Islet precursor cell (in vitro differentiated cells): Measurements from ENCODE around the gene MTFP1.
A peak's percentile ranks its signal among the peaks of the same experiment; 100 is the strongest.
"Not testable (repeated sequence)": the region's sequence is repeated elsewhere in the genome, so short reads cannot be mapped to it uniquely, and the experiment has no call there.

Experiments
- DNase-seq: peaks from one replicate; pipeline ENCODE4 v3.0.0-alpha.2; 2018

Gene MTFP1

GRCh38 chr22:30402028-30402765 lies 23.4 kb upstream of the MTFP1 start:
- no peak for DNase-seq

GRCh38 chr22:30402766-30403104 lies 22.8 kb upstream of the MTFP1 start:
- not testable (repeated sequence) for DNase-seq

GRCh38 chr22:30404307-30404706 lies 21.3 kb upstream of the MTFP1 start:
- no peak for DNase-seq

- DNase-seq, result no peak
Observed at GRCh38 chr22:30405731-30406130, 19.8 kb upstream of the MTFP1 start.

GRCh38 chr22:30406400-30406799 lies 19.2 kb upstream of the MTFP1 start:
- no peak for DNase-seq

GRCh38 chr22:30408388-30409102 lies 17.0 kb upstream of the MTFP1 start:
- DNase-seq, result peak; percentile 94

- DNase-seq, result no peak
Observed at GRCh38 chr22:30411780-30412179, 13.8 kb upstream of the MTFP1 start.

GRCh38 chr22:30413001-30413400 lies 12.6 kb upstream of the MTFP1 start:
- DNase-seq, result no peak

GRCh38 chr22:30413745-30414524 lies 11.6 kb upstream of the MTFP1 start:
- DNase-seq, result peak; percentile 37

GRCh38 chr22:30414525-30415047 lies 11.0 kb upstream of the MTFP1 start:
- no peak for DNase-seq

GRCh38 chr22:30416403-30416802 lies 9.2 kb upstream of the MTFP1 start:
- DNase-seq, result no peak

GRCh38 chr22:30416837-30417236 lies 8.7 kb upstream of the MTFP1 start:
- DNase-seq, result no peak

- no peak for DNase-seq
Observed at GRCh38 chr22:30420347-30421125, 5.0 kb upstream of the MTFP1 start.

GRCh38 chr22:30421695-30422480 lies 3.7 kb upstream of the MTFP1 start:
- DNase-seq, result no peak

- peak; percentile 92 for DNase-seq
Observed at GRCh38 chr22:30422481-30423300, 2.9 kb upstream of the MTFP1 start.

GRCh38 chr22:30423301-30423958 lies 2.1 kb upstream of the MTFP1 start:
- DNase-seq, result no peak

- peak; percentile 100 for DNase-seq
Observed at GRCh38 chr22:30423959-30424533, 1.5 kb upstream of the MTFP1 start.

GRCh38 chr22:30424534-30425326 lies 838 bp upstream of the MTFP1 start:
- DNase-seq, result no peak

- DNase-seq, result no peak
Observed at GRCh38 chr22:30425327-30425615, 297 bp upstream of the MTFP1 start.
